Peyer's patch (tissue), 4 donors: ENCODE data around the gene CACNA2D3.

Source experiments
- POLR2A ChIP-seq, 2 donors: fragments of 450-650 bp; IDR thresholded peaks; one replicate each; pipeline ENCODE4 v1.5.1; 2017; ENCODE audit warnings: antibody characterized with exemption in 2 of 2, mild to moderate bottlenecking in 2 of 2, moderate library complexity in 2 of 2
- TF ChIP-seq, protein P1 (sequence below), 6 experiments: fragments of 450-650 bp in 4 of 6; fragments of 200-600 bp in 2 of 6; sonication (generic) in 1 of 6; IDR thresholded peaks; one replicate each; pipeline ENCODE4 v1.5.1; 2017 to 2019; ENCODE audit warnings: antibody characterized with exemption in 6 of 6, mild to moderate bottlenecking in 3 of 6, moderate library complexity in 1 of 6

DNA sequence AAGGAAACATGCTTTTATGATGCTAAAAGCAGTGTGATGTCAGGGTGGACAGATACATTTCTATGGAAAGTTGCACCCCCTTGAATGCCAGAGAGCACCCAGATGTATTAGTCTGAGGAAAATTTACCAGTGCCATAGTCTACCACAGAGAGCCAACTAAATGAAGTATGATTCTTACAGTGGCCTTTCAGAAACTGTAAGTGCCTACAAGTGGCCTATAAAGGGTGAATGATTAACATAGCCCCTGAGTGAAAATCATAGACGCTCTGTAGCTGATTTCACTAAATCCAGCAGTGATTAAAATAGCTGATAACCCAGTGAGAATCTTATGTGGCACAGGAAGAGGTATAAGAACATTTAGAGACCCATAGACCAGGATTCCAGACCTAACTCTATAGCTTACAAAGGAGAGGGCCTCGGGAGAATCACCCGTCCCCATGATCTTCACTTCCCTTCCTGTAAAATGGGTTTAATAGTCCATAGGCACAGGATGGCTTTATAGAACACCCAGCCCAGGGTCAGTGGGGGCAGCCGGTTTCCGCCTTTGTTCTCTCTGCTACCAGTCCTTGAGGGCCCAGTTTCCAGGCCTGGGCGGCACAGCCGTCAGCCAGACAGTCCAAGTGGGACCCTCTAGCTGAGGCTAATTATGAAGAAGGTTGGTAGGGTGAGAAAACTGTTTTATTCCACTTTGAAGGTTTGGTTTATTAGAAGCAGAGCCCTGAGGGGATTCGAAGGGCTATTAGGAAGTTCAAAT, 35.5 kb upstream of the CACNA2D3 start:
- TF ChIP-seq, protein P1, sequence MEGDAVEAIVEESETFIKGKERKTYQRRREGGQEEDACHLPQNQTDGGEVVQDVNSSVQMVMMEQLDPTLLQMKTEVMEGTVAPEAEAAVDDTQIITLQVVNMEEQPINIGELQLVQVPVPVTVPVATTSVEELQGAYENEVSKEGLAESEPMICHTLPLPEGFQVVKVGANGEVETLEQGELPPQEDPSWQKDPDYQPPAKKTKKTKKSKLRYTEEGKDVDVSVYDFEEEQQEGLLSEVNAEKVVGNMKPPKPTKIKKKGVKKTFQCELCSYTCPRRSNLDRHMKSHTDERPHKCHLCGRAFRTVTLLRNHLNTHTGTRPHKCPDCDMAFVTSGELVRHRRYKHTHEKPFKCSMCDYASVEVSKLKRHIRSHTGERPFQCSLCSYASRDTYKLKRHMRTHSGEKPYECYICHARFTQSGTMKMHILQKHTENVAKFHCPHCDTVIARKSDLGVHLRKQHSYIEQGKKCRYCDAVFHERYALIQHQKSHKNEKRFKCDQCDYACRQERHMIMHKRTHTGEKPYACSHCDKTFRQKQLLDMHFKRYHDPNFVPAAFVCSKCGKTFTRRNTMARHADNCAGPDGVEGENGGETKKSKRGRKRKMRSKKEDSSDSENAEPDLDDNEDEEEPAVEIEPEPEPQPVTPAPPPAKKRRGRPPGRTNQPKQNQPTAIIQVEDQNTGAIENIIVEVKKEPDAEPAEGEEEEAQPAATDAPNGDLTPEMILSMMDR (IDR thresholded peaks at IDR 0.05) = no peak
- no peak for TF ChIP-seq POLR2A (IDR thresholded peaks at IDR 0.05)
